GM23338 (cell line): ENCODE data around the gene UXS1. TPM values are rescaled to one million over a fixed set of nuclear protein-coding genes. Genes with fewer than 3 reads are reported as not detected.

Source experiments
- ATAC-seq: fragments of 200-7000 bp; cut with Tn5 transposase; 3 replicates; pipeline ENCODE4 v1.9.1; 2020
- DNase-seq: peaks from one replicate; pipeline ENCODE4 v3.0.0-alpha.2; 2015; ENCODE audit warnings: low spot score
- H2AFZ ChIP-seq: fragments of 200-600 bp; sonication (generic); 2 replicates; pipeline ENCODE4 v1.8.0; 2016; ENCODE audit warnings: antibody characterized with exemption, mild to moderate bottlenecking, moderate library complexity
- H3F3A ChIP-seq: fragments of 200-600 bp; sonication (generic); replicated peaks from 2 replicates; pipeline ENCODE4 v1.8.0; 2017; ENCODE audit warnings: antibody characterized with exemption, mixed run types, low read depth
- H3K27ac ChIP-seq: fragments of 200-600 bp; sonication (generic); 2 replicates; pipeline ENCODE4 v1.6.1; 2016; ENCODE audit warnings: low read depth
- H3K27me3 ChIP-seq: fragments of 200-600 bp; sonication (generic); 2 replicates; pipeline ENCODE4 v1.8.0; 2016; ENCODE audit warnings: mild to moderate bottlenecking, mixed run types, moderate library complexity; ENCODE audit not compliant: insufficient read depth
- H3K36me3 ChIP-seq: fragments of 200-600 bp; sonication (generic); 2 replicates; pipeline ENCODE4 v1.8.0; 2016; ENCODE audit warnings: mild to moderate bottlenecking; ENCODE audit not compliant: insufficient read depth
- H3K4me1 ChIP-seq: fragments of 200-600 bp; sonication (generic); 2 replicates; pipeline ENCODE4 v1.8.0; 2016; ENCODE audit warnings: mild to moderate bottlenecking, moderate library complexity; ENCODE audit not compliant: insufficient read depth
- H3K4me2 ChIP-seq: fragments of 200-600 bp; sonication (generic); 2 replicates; pipeline ENCODE4 v1.7.1; 2017; ENCODE audit warnings: mixed run types
- H3K4me3 ChIP-seq: fragments of 200-600 bp; sonication (generic); 2 replicates; pipeline ENCODE4 v1.6.1; 2016; ENCODE audit warnings: mixed run types
- H3K79me2 ChIP-seq: fragments of 200-600 bp; sonication (generic); replicated peaks from 2 replicates; pipeline ENCODE4 v1.8.0; 2017; ENCODE audit warnings: mild to moderate bottlenecking; ENCODE audit not compliant: insufficient read depth
- H3K9me2 ChIP-seq: fragments of 200-600 bp; sonication (generic); 2 replicates; pipeline ENCODE4 v1.8.0; 2017; ENCODE audit not compliant: insufficient read depth
- H4K20me1 ChIP-seq: fragments of 200-600 bp; sonication (generic); replicated peaks from 2 replicates; pipeline ENCODE4 v1.8.0; 2017; ENCODE audit warnings: mild to moderate bottlenecking; ENCODE audit not compliant: insufficient read depth
- H3K27ac Mint-ChIP-seq: 2 replicates; pipeline ENCODE4 v1.8.0; 2020; ENCODE audit warnings: inconsistent platforms, mild to moderate bottlenecking, moderate library complexity, mixed read lengths
- H3K27me3 Mint-ChIP-seq: 3 replicates; pipeline ENCODE4 v1.8.0; 2022; ENCODE audit warnings: low read depth, mild to moderate bottlenecking, moderate library complexity, mixed read lengths, inconsistent platforms; ENCODE audit not compliant: insufficient read depth, poor library complexity
- H3K36me3 Mint-ChIP-seq: 3 replicates; pipeline ENCODE4 v1.8.0; 2021; ENCODE audit warnings: low read depth, mild to moderate bottlenecking, inconsistent platforms, moderate library complexity, mixed read lengths
- H3K4me1 Mint-ChIP-seq: 3 replicates; pipeline ENCODE4 v1.8.0; 2020; ENCODE audit warnings: mild to moderate bottlenecking, inconsistent platforms, mixed read lengths
- H3K4me3 Mint-ChIP-seq: 3 replicates; pipeline ENCODE4 v1.8.0; 2021; ENCODE audit warnings: moderate library complexity, mild to moderate bottlenecking, inconsistent platforms, mixed read lengths
- H3K9me3 Mint-ChIP-seq: 3 replicates; pipeline ENCODE4 v1.8.0; 2020; ENCODE audit warnings: moderate library complexity, mild to moderate bottlenecking, inconsistent platforms, mixed read lengths
- CREB1 ChIP-seq: fragments of 250-450 bp; sonication (Bioruptor Pico); IDR thresholded peaks from 2 replicates; pipeline ENCODE4 v1.5.0; 2020; ENCODE audit warnings: low read depth, mild to moderate bottlenecking, moderate library complexity
- EZH2 ChIP-seq: fragments of 200-600 bp; sonication (generic); IDR thresholded peaks from one replicate; pipeline ENCODE4 v1.8.0; 2017; ENCODE audit warnings: antibody characterized with exemption, mild to moderate bottlenecking, low read depth; ENCODE audit not compliant: unreplicated experiment
- EZH2phosphoT487 ChIP-seq: fragments of 200-600 bp; sonication (generic); IDR thresholded peaks from one replicate; pipeline ENCODE4 v1.8.1; 2018; ENCODE audit warnings: antibody characterized with exemption; ENCODE audit not compliant: unreplicated experiment
- JUNB ChIP-seq: IDR thresholded peaks from one replicate; pipeline ENCODE4 v1.6.1; 2016; ENCODE audit warnings: antibody characterized with exemption; ENCODE audit not compliant: unreplicated experiment
- NANOG ChIP-seq: IDR thresholded peaks from 2 replicates; pipeline ENCODE4 v1.6.1; 2016; ENCODE audit warnings: antibody characterized with exemption, borderline replicate concordance
- POLR2AphosphoS5 ChIP-seq: IDR thresholded peaks from 2 replicates; pipeline ENCODE4 v1.6.1; 2016; ENCODE audit warnings: antibody characterized with exemption, low read depth
- REST ChIP-seq: IDR thresholded peaks from one replicate; pipeline ENCODE4 v1.6.1; 2018; ENCODE audit warnings: antibody characterized with exemption; ENCODE audit not compliant: unreplicated experiment
- STAT1 ChIP-seq: IDR thresholded peaks from one replicate; pipeline ENCODE4 v1.6.1; 2016; ENCODE audit warnings: antibody characterized with exemption; ENCODE audit not compliant: unreplicated experiment
- ZNF114 ChIP-seq: fragments of 250-450 bp; sonication (Bioruptor Pico); IDR thresholded peaks from 2 replicates; pipeline ENCODE4 v1.5.0; 2020; ENCODE audit warnings: mild to moderate bottlenecking, moderate library complexity
- ZNF331 ChIP-seq: fragments of 250-450 bp; sonication (Bioruptor Pico); IDR thresholded peaks from 2 replicates; pipeline ENCODE4 v1.5.0; 2020; ENCODE audit warnings: low read depth, mild to moderate bottlenecking, moderate library complexity
- polyA plus RNA-seq: library from polyadenylated mRNA; unstranded; fragments of >200 nt; fragmentation: Nextera tagmentation; extraction: Ambion mirVana; gene quantifications from 2 replicates; pipeline ENCODE4 v1.2.1, GENCODE V29; 2016
- total RNA-seq: library from RNA; depleted of rRNA; stranded (reverse); fragments of >200 nt; shearing (Covaris generic); gene quantifications from 2 replicates; pipeline ENCODE4 v1.2.3, GENCODE V29; 2014
- TF ChIP-seq, protein P1 (sequence below): IDR thresholded peaks from 2 replicates; pipeline ENCODE4 v1.6.1; 2016; ENCODE audit warnings: antibody characterized with exemption
- TF ChIP-seq, protein P2 (sequence below), 2 experiments: fragments of 200-600 bp in 1 of 2; sonication (generic) in 1 of 2; conservative IDR thresholded peaks; 2 replicates each; pipeline versions ENCODE4 v1.5.1 to v1.6.1; 2016 to 2017; ENCODE audit warnings: antibody characterized with exemption in 2 of 2, low read depth in 2 of 2, mild to moderate bottlenecking in 2 of 2, moderate library complexity in 1 of 2
- TF ChIP-seq, protein P3 (sequence below): fragments of 250-450 bp; sonication (Bioruptor Pico); IDR thresholded peaks from 2 replicates; pipeline ENCODE4 v1.5.0; 2020; ENCODE audit warnings: mild to moderate bottlenecking, moderate library complexity

UXS1 gene
- total and polyA plus RNA-seq, 2 experiments from 2014 or later: 48.7 to 131 TPM

GRCh38 chr2:106163948-106164545, 30.1 kb downstream of the UXS1 start:
- peak; percentile 48 for DNase-seq
- peaks cover 55% of the 10 kb centered on the region for H3K4me1 Mint-ChIP-seq
- Histone ChIP-seq H3K27me3 (no peaks in the 10 kb centered on the region), H3K79me2 (peaks cover 43% of the 10 kb centered on the region), H3K36me3 (peaks cover 10% of the 10 kb centered on the region), H3K4me1 (peaks cover 54% of the 10 kb centered on the region), H3F3A (no peaks in the 10 kb centered on the region), H3K27ac (peak overlapping the region; percentile 86; the same call in 1 of the 2 replicates), H3K4me3 (peak overlapping the region; percentile 17; the same call in 1 of the 2 replicates), H3K9me2 (0 out of 2 replicates have a peak, but pooled peaks cover 6% of the 10 kb centered on the region), H4K20me1 (no peaks in the 10 kb centered on the region; the same call in none of the 2 replicates), H2AFZ (no peak overlapping the region), H3K4me2 (peak overlapping the region; percentile 56)
- H3K36me3 Mint-ChIP-seq: peaks cover 21% of the 10 kb centered on the region
- H3K9me3 Mint-ChIP-seq: no peaks in the 10 kb centered on the region
- H3K27me3 Mint-ChIP-seq: peaks cover 5% of the 10 kb centered on the region
- H3K27ac Mint-ChIP-seq: no peak overlapping the region
- TF ChIP-seq ZNF114: no peak
- no peak for TF ChIP-seq ZNF331 (CRISPR knock-in tag)
- TF ChIP-seq, protein P1, sequence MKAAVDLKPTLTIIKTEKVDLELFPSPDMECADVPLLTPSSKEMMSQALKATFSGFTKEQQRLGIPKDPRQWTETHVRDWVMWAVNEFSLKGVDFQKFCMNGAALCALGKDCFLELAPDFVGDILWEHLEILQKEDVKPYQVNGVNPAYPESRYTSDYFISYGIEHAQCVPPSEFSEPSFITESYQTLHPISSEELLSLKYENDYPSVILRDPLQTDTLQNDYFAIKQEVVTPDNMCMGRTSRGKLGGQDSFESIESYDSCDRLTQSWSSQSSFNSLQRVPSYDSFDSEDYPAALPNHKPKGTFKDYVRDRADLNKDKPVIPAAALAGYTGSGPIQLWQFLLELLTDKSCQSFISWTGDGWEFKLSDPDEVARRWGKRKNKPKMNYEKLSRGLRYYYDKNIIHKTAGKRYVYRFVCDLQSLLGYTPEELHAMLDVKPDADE: no peak
- TF ChIP-seq, protein P2, sequence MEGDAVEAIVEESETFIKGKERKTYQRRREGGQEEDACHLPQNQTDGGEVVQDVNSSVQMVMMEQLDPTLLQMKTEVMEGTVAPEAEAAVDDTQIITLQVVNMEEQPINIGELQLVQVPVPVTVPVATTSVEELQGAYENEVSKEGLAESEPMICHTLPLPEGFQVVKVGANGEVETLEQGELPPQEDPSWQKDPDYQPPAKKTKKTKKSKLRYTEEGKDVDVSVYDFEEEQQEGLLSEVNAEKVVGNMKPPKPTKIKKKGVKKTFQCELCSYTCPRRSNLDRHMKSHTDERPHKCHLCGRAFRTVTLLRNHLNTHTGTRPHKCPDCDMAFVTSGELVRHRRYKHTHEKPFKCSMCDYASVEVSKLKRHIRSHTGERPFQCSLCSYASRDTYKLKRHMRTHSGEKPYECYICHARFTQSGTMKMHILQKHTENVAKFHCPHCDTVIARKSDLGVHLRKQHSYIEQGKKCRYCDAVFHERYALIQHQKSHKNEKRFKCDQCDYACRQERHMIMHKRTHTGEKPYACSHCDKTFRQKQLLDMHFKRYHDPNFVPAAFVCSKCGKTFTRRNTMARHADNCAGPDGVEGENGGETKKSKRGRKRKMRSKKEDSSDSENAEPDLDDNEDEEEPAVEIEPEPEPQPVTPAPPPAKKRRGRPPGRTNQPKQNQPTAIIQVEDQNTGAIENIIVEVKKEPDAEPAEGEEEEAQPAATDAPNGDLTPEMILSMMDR (conservative IDR thresholded peaks at IDR 0.05; ENCODE audit: low read depth in 2 of 2): no peak
- TF ChIP-seq STAT1: no peak
- no peak for TF ChIP-seq POLR2AphosphoS5
- no peak for TF ChIP-seq REST
- TF ChIP-seq NANOG: no peak
- no peak for TF ChIP-seq CREB1 (CRISPR knock-in tag)
- TF ChIP-seq JUNB: no peak
- no peak for TF ChIP-seq EZH2
- TF ChIP-seq, protein P3, sequence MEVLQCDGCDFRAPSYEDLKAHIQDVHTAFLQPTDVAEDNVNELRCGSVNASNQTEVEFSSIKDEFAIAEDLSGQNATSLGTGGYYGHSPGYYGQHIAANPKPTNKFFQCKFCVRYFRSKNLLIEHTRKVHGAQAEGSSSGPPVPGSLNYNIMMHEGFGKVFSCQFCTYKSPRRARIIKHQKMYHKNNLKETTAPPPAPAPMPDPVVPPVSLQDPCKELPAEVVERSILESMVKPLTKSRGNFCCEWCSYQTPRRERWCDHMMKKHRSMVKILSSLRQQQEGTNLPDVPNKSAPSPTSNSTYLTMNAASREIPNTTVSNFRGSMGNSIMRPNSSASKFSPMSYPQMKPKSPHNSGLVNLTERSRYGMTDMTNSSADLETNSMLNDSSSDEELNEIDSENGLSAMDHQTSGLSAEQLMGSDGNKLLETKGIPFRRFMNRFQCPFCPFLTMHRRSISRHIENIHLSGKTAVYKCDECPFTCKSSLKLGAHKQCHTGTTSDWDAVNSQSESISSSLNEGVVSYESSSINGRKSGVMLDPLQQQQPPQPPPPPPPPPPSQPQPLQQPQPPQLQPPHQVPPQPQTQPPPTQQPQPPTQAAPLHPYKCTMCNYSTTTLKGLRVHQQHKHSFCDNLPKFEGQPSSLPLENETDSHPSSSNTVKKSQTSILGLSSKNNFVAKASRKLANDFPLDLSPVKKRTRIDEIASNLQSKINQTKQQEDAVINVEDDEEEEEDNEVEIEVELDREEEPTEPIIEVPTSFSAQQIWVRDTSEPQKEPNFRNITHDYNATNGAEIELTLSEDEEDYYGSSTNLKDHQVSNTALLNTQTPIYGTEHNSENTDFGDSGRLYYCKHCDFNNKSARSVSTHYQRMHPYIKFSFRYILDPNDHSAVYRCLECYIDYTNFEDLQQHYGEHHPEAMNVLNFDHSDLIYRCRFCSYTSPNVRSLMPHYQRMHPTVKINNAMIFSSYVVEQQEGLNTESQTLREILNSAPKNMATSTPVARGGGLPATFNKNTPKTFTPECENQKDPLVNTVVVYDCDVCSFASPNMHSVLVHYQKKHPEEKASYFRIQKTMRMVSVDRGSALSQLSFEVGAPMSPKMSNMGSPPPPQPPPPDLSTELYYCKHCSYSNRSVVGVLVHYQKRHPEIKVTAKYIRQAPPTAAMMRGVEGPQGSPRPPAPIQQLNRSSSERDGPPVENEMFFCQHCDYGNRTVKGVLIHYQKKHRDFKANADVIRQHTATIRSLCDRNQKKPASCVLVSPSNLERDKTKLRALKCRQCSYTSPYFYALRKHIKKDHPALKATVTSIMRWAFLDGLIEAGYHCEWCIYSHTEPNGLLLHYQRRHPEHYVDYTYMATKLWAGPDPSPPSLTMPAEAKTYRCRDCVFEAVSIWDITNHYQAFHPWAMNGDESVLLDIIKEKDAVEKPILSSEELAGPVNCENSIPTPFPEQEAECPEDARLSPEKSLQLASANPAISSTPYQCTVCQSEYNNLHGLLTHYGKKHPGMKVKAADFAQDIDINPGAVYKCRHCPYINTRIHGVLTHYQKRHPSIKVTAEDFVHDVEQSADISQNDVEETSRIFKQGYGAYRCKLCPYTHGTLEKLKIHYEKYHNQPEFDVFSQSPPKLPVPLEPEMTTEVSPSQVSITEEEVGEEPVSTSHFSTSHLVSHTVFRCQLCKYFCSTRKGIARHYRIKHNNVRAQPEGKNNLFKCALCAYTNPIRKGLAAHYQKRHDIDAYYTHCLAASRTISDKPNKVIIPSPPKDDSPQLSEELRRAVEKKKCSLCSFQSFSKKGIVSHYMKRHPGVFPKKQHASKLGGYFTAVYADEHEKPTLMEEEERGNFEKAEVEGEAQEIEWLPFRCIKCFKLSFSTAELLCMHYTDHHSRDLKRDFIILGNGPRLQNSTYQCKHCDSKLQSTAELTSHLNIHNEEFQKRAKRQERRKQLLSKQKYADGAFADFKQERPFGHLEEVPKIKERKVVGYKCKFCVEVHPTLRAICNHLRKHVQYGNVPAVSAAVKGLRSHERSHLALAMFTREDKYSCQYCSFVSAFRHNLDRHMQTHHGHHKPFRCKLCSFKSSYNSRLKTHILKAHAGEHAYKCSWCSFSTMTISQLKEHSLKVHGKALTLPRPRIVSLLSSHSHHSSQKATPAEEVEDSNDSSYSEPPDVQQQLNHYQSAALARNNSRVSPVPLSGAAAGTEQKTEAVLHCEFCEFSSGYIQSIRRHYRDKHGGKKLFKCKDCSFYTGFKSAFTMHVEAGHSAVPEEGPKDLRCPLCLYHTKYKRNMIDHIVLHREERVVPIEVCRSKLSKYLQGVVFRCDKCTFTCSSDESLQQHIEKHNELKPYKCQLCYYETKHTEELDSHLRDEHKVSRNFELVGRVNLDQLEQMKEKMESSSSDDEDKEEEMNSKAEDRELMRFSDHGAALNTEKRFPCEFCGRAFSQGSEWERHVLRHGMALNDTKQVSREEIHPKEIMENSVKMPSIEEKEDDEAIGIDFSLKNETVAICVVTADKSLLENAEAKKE (CRISPR knock-in tag): no peak
- TF ChIP-seq EZH2phosphoT487: no peak
- H3K4me3 Mint-ChIP-seq: 0 out of 3 replicates have a peak overlapping the region, but pooled peaks have one; percentile 6
- peak; percentile 9; the same call in 1 of the 3 replicates for ATAC-seq
